ENCODE data around the gene CORO1C.
A peak's percentile ranks its signal among the peaks of the same experiment; 100 is the strongest.

CORO1C gene

GRCh38 chr12:108613548-108613947 lies 117.8 kb downstream of the CORO1C start:
- no peak for DNase-seq

- DNase-seq, result no peak
Measured at GRCh38 chr12:108612788-108613282, 118.5 kb downstream of the CORO1C start.

- DNase-seq, result peak; percentile 37
Measured at GRCh38 chr12:108611884-108612415, 119.4 kb downstream of the CORO1C start.

- DNase-seq, result no peak
Measured at GRCh38 chr12:108610856-108611605, 120.3 kb downstream of the CORO1C start.

GRCh38 chr12:108610336-108610815 lies 120.9 kb downstream of the CORO1C start:
- no peak for DNase-seq

- no peak for DNase-seq
Measured at GRCh38 chr12:108609537-108610335, 121.6 kb downstream of the CORO1C start.

- no peak for DNase-seq
Measured at GRCh38 chr12:108608616-108609015, 122.7 kb downstream of the CORO1C start.

GRCh38 chr12:108607981-108608600 lies 123.2 kb downstream of the CORO1C start:
- DNase-seq, result no peak

GRCh38 chr12:108606492-108606891 lies 124.8 kb downstream of the CORO1C start:
- DNase-seq, result no peak

GRCh38 chr12:108605690-108606406 lies 125.5 kb downstream of the CORO1C start:
- DNase-seq, result no peak

GRCh38 chr12:108605000-108605689 lies 126.2 kb downstream of the CORO1C start:
- no peak for DNase-seq

- no peak for DNase-seq
Measured at GRCh38 chr12:108604208-108604941, 126.9 kb downstream of the CORO1C start.

GRCh38 chr12:108603743-108604142 lies 127.6 kb downstream of the CORO1C start:
- DNase-seq, result no peak

- DNase-seq, result no peak
Measured at GRCh38 chr12:108602976-108603704, 128.2 kb downstream of the CORO1C start.

- no peak for DNase-seq
Measured at GRCh38 chr12:108602209-108602705, 129.1 kb downstream of the CORO1C start.

- no peak for DNase-seq
Measured at GRCh38 chr12:108600702-108601007, 130.7 kb downstream of the CORO1C start.

GRCh38 chr12:108599948-108600701 lies 131.2 kb downstream of the CORO1C start:
- DNase-seq, result no peak

- DNase-seq, result no peak
Measured at GRCh38 chr12:108599541-108599940, 131.8 kb downstream of the CORO1C start.

- no peak for DNase-seq
Measured at GRCh38 chr12:108598553-108599250, 132.6 kb downstream of the CORO1C start.
